HG03135 (cell line): ENCODE data around the gene RGPD8.
"Not testable (repeated sequence)": the region's sequence is repeated elsewhere in the genome, so short reads cannot be mapped to it uniquely, and the experiment has no call there.

Experiments
- ATAC-seq: cut with Tn5 transposase; IDR thresholded peaks from one replicate; pipeline ENCODE4 v1.9.1; 2021; ENCODE audit warnings: mild to moderate bottlenecking, moderate library complexity; ENCODE audit not compliant: unreplicated experiment

RGPD8 gene

DNA sequence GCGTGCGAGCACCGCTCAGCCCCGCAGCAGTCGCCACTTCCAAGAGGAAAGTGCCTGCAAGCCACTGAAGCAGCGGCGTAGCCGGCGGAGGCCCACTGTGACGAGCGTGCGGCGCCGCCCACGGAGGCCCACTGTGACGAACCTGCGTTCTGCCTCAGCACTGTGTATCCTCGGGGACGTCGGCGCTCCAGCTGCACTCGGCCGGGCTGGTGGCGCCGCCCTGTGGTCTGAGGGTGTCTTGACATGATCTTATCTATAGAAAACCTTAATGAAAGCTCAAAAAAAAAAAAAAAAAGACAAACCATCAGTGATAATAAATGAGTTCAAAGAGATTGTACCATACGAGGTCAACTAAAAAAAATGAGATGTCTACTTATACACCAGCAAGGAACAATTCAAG is at the start of gene RGPD8:
Gene RGPD8 (minus strand): TSS at position 166 of the 400 bp plus-strand sequence. CDS start 192 bp downstream, outside the sequence.
- ATAC-seq, result peak; percentile 97

DNA sequence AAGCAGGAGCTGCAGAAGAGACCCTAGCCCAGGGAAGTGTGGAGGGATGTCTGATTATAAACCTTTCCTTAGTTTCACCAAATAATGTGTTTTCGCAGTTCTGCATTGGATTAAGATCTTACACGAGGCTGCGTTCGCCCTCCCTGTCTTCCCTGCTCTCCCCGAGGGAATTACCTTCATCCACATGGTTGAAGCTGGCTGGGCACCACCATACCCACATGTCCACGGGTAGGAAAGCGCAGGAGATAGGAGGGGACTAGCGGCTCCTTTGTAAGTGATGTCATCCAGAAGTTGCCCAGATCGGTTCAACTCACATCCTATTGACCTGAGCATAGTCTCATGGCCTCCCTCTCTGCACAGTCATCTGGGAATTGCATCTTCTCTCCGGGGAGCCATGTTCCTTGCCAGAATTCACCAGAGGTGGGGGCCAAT is 49.6 kb upstream of the RGPD8 start:
- no peak for ATAC-seq

DNA sequence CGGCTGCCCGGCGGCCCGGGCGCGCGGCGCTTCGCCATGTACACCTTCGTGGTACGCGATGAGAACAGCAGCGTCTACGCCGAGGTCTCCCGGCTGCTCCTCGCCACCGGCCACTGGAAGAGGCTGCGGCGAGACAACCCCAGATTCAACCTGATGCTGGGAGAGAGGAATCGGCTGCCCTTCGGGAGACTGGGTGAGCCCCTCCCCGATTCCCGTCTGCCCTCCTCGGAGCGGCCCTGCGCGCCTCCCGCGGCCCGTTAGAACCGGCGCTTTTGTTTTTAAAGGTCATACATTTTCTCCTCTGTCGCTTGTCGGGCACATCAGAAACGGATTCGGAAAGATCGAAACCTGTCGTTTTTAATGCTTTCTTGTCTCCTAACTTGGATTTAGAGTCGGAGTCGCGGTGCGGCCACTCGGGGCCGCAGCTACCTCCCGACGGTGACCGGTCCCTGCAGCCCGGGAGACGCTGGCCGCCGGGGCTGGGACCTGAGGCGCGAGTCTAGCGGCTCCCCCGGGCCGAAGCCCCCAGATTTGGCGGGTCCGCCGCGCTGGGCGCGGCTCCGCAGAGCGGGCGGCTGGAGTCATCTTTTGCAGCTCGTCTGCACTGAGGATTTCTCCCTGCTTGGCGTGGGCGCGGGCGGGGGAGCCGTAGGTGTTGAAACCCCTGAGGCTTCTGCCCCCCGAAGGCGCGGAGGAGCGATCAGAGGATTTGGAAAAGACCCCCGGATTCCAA is 49.0 kb upstream of the RGPD8 start:
- ATAC-seq, result peak; percentile 7

DNA sequence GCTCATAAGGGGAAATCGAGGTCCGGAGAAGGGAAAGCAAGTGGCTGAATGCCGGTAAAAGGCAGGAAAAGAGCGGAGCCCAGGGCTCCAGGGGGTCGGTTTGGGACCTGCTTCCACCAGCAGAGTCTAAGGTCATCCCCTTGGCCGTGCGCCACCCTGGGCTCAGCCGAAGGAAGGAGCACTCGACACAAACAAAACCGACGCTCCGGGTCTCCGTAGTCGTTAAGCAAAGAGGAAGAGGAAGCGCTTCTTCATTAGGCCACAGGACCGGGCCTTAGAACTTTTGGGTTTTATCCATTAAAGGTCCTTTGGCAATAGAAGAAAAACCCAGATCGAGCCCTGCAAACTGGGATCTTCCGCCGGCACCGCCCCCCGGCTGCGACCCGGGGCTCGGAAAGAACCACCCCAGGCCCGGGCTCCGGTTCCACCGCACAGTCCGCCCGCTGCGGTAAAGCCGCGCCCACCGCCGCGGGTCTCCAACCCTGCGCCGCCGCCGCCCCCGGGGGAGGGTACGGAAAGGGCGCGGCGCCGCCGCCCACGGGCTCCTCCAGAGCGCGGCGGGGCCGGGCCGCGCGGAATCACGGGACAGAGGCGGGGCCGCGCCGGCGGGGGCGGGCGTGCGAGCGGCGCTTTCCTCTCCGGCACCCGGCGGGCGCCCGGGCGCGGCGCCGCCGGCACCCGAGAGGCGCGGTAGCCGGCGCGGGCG is 48.2 kb upstream of the RGPD8 start, which contains the start of gene TTL:
Gene TTL (plus strand): TSS at position 629 of the 706 bp plus-strand sequence. CDS start 189 bp downstream, outside the sequence.
- peak; percentile 70 for ATAC-seq

DNA sequence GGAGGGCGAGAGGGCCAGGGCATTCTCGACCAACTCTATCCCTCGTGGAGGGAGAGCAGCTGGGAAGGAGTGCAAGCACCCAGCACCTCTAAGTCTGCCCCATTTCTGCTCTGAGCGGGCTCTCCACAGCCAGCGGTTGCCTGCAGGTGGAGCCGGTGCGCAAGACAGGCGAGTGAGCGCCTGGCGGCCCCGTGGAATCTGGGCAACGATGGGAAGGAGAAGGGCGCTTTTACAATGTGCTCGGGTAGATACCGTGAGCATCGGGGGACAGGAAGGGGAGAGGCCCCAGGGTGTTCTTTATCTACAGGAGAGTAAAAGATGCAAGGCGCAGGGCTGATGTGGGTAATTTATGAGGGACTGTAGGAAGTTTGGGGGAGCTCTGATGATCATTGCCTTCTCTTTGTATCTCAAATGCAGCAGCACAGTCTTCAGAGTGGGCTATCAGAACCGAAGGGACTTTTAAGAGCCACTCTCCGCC is 47.6 kb upstream of the RGPD8 start:
- peak; percentile 64 for ATAC-seq

DNA sequence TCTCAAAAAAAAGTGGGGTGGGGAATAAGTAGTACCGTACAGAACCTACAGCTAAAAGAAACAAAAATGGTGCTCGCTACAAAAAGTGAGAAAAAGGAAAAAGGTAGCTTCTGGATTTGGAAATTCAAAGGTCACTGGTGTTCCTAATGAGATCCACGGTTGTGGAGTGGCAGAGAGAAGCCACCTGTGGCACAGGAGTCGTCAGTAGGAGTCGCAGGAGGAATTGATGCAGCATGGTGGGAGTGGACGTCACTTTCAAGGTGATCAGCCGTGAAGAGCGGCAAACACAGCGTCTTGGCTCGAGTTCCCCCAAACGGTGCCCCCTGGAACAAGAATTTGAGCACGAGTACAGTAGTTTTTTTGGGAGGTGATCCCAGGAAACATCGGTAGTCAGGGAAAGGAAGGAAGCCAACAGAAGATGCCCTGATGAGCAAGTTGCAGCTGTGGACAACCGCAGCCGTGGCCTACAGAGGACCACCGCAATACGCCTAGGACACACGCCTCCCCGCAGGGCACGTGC is 47.1 kb upstream of the RGPD8 start:
- ATAC-seq, result no peak

DNA sequence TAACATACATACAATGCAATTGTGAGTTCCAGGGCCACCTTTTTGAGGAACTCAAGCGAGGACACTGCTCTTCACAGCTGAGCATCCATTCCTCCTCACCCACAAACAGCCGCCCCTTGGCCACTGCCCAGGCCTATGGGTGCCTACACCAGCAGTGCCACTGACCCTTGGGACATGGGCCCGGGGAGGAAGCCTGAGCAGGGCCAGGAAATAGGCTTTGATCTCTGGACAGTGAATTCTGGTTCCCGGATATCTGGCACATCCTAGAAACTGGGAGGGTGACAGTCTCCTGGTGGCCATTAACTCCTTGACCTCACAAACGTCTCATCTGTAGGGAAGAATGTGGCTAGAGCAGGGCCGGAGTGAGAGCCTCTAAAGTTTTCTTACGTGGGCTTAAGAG is 43.0 kb upstream of the RGPD8 start:
- no peak for ATAC-seq

DNA sequence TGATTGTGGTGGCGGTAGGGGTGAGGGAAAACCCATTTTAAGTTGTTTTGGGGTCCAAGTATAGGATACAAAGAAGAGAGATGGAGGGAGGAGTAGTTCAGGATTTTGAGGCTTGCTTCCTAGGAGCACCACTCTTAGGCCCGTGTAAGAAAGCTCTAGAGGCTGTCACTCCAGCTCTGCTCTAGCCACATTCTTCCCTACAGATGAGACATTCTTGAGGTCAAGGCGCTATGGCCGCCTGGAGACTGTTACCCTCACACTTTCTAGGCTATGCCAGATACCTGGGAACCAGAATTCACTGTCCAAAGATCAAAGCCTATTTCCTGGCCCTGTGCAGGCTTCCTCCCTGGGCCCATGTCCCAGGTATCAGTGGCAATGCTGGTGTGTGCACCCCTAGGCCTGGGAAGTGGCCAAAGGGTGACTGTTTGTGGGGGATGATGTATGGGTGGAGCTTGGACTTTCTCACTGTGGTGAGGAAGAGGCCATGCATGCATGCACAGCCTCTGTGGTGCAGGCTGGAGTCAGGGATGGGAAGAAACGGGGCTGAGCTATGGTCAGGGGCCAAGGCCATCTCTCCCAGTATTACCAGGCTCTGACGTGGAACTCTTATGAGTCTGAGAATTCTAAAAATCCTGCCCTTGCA is 41.5 kb upstream of the RGPD8 start:
- ATAC-seq, result no peak

DNA sequence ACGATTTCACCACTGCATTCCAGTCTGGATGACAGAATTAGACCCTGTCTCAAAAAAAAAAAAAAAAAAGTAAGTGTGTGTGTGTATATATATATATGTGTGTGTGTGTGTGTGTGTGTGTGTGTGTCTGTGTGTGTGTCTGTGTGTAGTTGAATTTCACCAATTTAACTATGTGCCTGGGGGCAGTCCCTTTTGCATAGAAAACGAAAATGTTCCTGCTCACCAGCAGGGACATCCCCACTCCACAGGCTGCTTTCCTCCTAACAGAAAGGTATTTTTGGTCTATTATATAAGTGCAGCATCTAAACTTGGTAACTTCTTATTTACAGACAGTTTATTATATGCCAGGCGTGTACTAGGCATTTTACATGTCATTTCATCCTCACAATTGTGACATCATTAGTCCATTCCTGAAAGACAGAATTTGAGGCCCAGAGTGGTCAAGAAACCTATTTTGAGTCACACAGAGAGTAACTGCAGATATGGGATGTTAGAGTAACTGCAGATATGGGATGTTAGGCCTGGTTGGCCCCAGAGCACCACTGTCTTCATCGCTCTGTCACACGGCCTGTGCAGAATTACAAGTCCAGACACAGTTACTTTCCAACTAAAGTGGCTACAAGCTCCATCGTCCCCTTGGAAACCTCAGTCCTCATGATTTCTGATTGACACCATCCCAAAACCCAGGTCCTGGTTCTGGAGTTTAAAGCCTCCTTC is 39.3 kb upstream of the RGPD8 start:
- ATAC-seq, result no peak

DNA sequence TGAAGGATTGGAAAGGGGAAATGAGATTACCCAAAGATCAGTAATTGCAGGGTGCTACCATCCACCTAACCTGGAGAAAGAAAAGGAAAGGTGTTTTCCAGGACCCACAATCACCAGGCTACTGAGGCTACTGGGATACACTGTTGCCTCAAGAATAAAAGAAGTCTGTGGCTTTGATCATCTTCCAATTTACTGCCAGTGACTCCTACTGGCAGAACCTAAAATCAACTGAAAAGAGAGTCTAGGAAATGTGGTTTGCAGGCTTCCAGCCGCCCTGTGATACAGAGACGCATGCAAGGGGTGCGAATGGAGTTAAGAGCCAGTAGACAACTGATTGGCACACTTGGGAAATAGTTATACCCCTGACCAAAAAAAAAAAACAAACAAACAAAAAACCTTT is 31.9 kb upstream of the RGPD8 start:
- ATAC-seq, result no peak

DNA sequence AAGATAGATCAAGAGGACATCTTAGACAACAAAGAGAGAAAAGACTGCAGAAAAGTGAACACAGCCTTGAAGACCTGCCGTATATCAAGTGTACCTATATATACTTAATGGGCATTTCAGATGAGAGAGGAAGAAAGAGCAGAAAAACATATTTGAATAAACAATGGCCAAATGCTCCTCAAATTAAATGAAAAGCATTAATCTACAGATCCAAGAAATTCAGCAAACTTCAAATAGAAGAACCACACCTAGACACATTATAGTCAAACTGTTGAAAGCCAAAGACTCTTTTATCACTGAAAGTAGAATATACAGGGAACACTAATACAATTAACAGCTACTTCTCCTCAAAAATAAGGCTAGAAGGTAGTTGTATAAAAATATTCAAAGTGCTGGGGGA is 29.8 kb upstream of the RGPD8 start:
- no peak for ATAC-seq

DNA sequence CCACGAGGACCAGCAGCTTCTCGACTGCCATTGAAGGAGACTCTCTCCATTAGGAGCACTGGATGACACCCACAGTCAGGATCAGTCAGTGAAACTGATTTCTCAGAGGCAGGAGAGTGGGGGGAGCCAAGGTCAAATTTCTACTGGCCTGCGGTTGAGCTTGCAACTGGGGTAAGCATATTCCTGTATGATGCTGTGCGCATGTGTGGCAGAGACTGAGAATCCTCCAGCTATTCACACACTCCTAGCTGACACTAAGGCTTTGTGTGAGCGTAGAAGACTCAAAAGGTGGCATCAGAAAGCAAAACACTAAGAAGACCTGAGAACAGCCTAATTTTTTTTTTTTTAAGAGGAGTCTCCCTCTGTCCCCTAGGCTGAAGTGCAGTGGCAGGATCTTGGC is 28.7 kb upstream of the RGPD8 start:
- ATAC-seq, result no peak

DNA sequence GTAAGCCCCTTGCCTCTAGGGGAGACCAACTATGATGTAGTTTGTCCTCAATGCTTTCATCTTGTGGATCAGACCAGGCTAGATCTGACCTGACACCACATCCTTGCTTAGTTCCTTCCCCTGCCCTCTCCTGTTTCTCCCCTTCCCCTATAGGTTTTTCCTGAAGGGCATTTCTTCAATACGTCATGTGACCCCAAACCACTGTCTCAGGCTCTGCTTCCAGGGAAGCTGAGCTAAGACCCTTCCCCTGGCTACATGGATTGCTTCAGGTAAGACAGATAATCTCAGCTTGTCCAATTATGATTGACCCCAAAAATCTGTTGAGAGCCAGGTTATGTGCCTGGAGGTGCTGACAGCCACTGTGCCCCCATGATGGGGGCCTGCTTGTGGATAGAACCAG is 25.9 kb upstream of the RGPD8 start:
- no peak for ATAC-seq

DNA sequence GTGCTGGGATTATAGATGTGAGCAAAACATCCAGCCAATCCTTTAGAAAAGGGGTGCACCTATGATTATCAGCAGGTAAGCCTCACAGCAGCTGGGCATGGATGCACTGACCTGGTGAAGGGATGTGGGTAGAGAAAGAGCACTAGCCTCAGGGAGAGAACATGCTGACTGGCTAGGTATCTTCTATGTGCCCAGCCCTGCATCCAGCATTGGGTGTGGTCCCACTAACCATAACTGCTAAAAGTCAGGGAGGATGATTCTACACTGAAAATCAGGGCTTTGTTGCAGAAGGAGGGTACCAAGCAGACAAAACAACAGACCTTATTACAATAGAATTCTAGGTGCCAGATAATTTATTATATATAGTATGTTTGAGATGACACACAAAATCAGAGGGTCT is 21.1 kb upstream of the RGPD8 start:
- no peak for ATAC-seq

DNA sequence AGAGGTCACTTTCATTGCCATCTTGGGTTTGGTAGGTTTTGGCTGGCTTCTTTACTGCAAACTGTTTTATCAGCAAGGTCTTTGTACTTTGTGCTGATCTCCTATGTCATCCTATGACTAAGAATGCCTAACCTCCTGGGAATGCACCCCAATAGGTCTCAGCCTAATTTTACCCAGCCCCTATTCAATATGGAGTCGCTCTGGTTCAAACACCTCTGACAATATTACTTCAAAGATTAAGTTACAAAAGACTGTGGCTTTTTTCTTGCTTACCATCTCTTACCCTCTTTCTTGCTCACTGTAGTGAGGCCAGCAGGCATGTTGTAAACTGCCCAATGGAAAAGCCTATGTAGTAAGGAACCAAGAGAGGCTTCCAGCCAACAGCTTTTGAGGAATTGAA is 17.9 kb upstream of the RGPD8 start:
- no peak for ATAC-seq

DNA sequence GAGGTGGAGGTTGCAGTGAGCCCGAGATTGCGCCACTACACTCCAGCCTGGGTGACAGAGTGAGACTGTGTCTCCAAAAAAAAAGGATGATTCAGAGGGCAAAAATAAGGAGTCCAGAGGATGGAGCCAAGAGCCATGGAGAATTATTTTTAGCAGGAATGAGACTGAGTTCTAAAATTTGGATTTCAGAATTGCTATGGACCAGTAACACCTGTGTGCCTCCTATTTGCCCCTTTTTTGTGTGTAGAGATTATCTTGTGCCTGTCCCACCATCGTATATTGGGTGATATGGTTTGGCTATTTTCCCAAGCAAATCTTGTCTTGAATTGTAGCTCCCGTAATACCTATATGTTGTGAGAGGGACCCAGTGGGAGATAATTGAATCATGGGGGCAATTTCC is 16.4 kb upstream of the RGPD8 start:
- no peak for ATAC-seq

DNA sequence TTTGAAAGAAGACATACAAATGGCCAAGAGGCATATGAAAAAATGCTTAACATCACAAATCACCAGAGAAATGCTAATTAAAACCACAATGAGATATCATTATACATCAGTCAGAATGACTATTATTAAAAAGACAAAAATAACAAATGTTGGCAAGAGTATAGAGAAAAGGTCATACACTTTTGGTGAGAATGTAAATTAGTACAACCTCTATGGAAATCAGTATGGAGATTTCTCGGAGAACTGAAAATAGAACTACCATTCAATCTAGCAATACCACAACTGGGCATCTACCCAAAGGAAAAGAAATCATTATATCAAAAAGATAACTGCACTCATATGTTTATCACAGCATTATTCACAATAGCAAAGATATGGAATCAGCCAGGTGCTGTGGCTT is 10.8 kb upstream of the RGPD8 start:
- not testable (repeated sequence) for ATAC-seq

DNA sequence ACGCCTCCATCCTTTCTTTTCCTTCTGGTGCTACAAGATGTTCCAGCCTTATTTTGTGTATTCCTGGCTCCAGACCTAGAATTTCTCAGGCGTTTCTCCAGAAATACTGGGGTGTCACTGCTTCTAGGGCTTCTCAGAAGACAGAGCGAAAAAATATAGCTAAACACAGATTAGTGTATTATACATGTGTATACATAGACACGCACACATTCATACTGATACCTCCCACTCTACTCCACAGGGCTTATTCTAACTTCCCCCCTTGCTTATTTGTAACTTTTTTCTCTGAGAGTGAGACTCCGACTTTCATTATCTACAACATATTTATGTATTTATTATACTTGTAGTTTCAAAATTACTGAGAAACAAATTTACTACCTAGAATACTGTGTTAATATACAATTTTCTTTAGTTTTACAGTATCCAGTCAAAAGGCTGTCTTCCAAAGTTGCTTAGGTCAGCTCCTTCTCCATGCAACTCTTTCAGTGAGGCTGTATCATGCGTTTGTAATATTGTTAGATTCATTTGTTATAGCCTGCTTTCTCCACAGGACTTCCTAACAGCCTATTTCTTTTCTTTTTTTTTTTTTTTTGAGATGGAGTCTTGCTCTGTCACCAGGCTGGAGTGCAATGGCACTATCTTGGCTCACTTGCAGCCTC is 5.3 kb upstream of the RGPD8 start:
- not testable (repeated sequence) for ATAC-seq

DNA sequence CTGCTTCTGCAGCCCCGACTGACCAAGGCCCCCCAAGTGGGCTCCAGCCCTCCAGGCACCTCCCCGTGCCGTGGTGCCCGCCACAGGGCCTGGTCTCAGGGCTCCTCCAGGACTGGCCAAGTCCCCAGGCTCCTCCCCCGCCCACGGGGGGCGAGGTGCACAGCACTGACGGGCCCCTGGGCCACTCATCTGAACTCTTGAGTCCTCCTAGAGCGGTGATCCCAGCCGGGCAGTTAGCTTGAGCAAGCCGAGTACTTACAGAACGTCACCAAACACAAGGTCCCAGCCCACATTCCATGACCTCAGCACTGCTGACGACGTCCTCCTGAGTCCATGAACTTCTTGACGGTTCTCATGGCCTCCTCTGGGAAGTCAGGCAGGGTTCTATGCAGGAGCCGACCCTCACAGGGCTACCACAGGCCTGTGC is 4.0 kb upstream of the RGPD8 start:
- ATAC-seq, result not testable (repeated sequence)

DNA sequence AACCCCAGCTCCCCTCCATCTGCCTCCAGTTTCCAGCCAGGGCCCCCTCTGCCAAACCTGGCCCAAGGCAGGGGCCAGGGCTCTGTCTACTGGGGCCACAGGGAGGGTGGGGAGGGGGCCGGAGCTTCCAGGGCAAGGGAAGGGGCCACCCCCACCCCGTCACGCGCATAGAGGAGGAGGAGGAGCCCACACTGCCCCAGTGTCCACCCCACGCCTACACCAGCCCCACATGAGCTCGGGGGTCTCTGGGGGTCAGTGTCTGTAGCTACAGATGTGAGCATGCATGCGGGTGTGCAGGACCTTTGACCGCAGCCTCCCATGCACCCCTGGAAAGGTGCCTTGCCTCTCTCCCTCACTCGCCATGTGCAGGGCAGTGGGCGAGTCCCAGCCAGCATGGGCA is 3.5 kb upstream of the RGPD8 start:
- not testable (repeated sequence) for ATAC-seq
